Dermis microvascular lymphatic vessel endothelial cell (primary cell): Measurements from ENCODE around the gene ADARB2. TPM values are rescaled to one million over a fixed set of nuclear protein-coding genes. Genes with fewer than 3 reads are reported as not detected.
"Not testable (repeated sequence)": the region's sequence is repeated elsewhere in the genome, so short reads cannot be mapped to it uniquely, and the experiment has no call there.

Experiments
- DNase-seq, 2 donors: peaks; one replicate each; pipeline versions ENCODE4 v3.0.0 to v3.0.0-alpha.2; 2010; ENCODE audit warnings: low read depth in 2 of 2
- total RNA-seq: library from RNA; depleted of rRNA; stranded (reverse); fragments of >200 nt; gene quantifications from 2 replicates; pipeline ENCODE4 v1.2.1, GENCODE V29; 2014

Gene ADARB2
- total RNA-seq, 1 donor from 2014 or later, result not detected

GRCh38 chr10:1399431-1400100 lies 337.8 kb downstream of the ADARB2 start:
- no peak for DNase-seq

- no peak for DNase-seq
Observed at GRCh38 chr10:1398626-1399410, 338.5 kb downstream of the ADARB2 start.

GRCh38 chr10:1398116-1398515 lies 339.2 kb downstream of the ADARB2 start:
- DNase-seq, result not testable (repeated sequence)

GRCh38 chr10:1396297-1396635 lies 341.1 kb downstream of the ADARB2 start:
- no peak for DNase-seq

GRCh38 chr10:1395481-1396296 lies 341.6 kb downstream of the ADARB2 start:
- no peak for DNase-seq

- no peak for DNase-seq
Observed at GRCh38 chr10:1395025-1395480, 342.3 kb downstream of the ADARB2 start.

GRCh38 chr10:1394155-1394912 lies 343.0 kb downstream of the ADARB2 start:
- DNase-seq, result no peak

- no peak for DNase-seq
Observed at GRCh38 chr10:1393481-1393880, 343.8 kb downstream of the ADARB2 start.

GRCh38 chr10:1392127-1392526 lies 345.2 kb downstream of the ADARB2 start:
- DNase-seq, result no peak

GRCh38 chr10:1390200-1390599 lies 347.1 kb downstream of the ADARB2 start:
- no peak for DNase-seq

GRCh38 chr10:1384026-1384425 lies 353.3 kb downstream of the ADARB2 start:
- no peak for DNase-seq

GRCh38 chr10:1382711-1383110 lies 354.6 kb downstream of the ADARB2 start:
- no peak for DNase-seq

- DNase-seq, result no peak
Observed at GRCh38 chr10:1381339-1381738, 356.0 kb downstream of the ADARB2 start.

- no peak for DNase-seq
Observed at GRCh38 chr10:1380088-1380671, 357.1 kb downstream of the ADARB2 start.

- no peak for DNase-seq
Observed at GRCh38 chr10:1379601-1380000, 357.7 kb downstream of the ADARB2 start.

- DNase-seq, result no peak
Observed at GRCh38 chr10:1378473-1378872, 358.9 kb downstream of the ADARB2 start.

GRCh38 chr10:1377740-1378397 lies 359.5 kb downstream of the ADARB2 start:
- DNase-seq, result no peak

GRCh38 chr10:1377231-1377630 lies 360.1 kb downstream of the ADARB2 start:
- DNase-seq, result no peak

GRCh38 chr10:1376384-1376945 lies 360.9 kb downstream of the ADARB2 start:
- DNase-seq, result no peak
